Subcutaneous adipose tissue (tissue), 4 donors: ENCODE measurements around the gene ATP8B3. TPM values are rescaled to one million over a fixed set of nuclear protein-coding genes. Genes with fewer than 3 reads are reported as not detected.

Source experiments
- total RNA-seq, 4 donors: library from RNA; depleted of rRNA; stranded (reverse); fragments of >200 nt; gene quantifications; one replicate each; pipeline ENCODE4 v1.1.0, GENCODE V29; 2016
- TF ChIP-seq, protein P1 (sequence below): fragments of 450-650 bp; IDR thresholded peaks from one replicate; pipeline ENCODE4 v1.5.1; 2016; ENCODE audit warnings: low read depth, mild to moderate bottlenecking, control low read depth, antibody characterized with exemption, moderate library complexity

Gene ATP8B3
- total RNA-seq, 4 donors from 2014 or later, result 1.5 to 3.3 (median 1.8) TPM

- TF ChIP-seq, protein P1, sequence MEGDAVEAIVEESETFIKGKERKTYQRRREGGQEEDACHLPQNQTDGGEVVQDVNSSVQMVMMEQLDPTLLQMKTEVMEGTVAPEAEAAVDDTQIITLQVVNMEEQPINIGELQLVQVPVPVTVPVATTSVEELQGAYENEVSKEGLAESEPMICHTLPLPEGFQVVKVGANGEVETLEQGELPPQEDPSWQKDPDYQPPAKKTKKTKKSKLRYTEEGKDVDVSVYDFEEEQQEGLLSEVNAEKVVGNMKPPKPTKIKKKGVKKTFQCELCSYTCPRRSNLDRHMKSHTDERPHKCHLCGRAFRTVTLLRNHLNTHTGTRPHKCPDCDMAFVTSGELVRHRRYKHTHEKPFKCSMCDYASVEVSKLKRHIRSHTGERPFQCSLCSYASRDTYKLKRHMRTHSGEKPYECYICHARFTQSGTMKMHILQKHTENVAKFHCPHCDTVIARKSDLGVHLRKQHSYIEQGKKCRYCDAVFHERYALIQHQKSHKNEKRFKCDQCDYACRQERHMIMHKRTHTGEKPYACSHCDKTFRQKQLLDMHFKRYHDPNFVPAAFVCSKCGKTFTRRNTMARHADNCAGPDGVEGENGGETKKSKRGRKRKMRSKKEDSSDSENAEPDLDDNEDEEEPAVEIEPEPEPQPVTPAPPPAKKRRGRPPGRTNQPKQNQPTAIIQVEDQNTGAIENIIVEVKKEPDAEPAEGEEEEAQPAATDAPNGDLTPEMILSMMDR, result no peak
Observed at GRCh38 chr19:1745589-1746031, 66.5 kb downstream of the ATP8B3 start.

DNA sequence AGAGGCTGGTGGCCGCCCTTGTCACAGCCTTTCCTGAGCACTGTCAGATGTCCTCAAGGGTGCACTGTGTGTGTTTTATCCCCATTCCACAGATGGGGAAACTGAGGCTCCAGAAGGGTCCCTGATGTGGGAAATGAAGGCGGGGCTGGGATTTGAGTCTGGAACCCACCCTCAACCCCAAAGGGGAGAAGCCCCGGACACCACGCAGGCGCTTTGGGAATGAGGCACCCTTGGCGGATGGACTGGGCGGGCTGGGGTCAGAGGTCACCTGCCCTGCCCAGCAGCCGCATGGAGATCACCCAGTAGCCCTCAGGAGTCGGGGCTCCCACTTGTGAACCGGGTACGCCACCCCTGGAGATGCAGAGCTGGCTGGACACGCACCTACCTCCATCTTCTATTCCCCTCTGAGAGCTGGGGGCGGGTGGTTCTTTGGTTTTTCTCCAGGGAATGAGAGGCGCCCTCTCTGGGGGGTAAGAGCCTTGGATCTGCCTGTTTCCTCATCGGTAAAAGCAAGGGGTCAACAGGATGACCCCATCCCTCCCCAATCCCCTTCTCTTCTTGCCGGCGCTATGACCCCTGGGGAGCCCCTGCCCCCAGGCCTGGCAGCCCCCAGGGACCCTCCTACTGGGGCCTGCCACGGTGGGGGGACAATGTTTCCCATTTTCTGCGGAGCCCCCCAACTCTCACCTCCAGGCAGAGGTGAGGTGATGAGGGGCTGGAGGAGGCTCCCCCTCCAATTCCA, 67.1 kb downstream of the ATP8B3 start:
- TF ChIP-seq, protein P1, result no peak

DNA sequence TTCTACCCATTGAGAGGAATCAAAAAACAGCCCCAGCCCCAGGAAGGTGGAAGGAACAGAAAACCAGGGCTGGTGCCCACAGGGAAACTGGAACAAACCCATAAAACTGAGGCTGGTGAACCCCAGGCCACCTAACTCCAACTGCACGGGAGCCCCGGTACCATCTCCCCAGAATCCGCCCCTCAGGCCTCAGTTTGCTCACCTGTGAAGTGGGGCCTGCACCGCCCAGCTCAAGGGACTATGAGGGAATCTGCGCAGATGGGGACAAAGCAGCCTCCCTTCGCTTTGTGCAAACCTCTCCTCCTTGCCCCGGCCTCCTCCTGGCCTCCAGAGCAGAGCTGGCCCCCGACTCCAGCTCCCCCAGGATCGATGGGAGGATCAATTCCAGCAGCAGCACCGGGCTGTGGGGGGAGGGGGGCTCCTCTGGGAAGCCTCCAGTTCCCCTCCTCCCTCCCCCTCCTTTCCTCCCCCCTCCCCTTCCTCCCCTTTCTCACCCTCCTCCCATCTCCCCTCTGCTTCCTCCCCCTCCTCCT, 67.9 kb downstream of the ATP8B3 start:
- TF ChIP-seq, protein P1, result no peak

GRCh38 chr19:1742989-1743696, 68.9 kb downstream of the ATP8B3 start:
- TF ChIP-seq, protein P1, result no peak

- TF ChIP-seq, protein P1, result no peak
Observed at GRCh38 chr19:1739960-1740629, 72.0 kb downstream of the ATP8B3 start.

- TF ChIP-seq, protein P1, result no peak
Observed at GRCh38 chr19:1736927-1737326, 75.1 kb downstream of the ATP8B3 start.

DNA sequence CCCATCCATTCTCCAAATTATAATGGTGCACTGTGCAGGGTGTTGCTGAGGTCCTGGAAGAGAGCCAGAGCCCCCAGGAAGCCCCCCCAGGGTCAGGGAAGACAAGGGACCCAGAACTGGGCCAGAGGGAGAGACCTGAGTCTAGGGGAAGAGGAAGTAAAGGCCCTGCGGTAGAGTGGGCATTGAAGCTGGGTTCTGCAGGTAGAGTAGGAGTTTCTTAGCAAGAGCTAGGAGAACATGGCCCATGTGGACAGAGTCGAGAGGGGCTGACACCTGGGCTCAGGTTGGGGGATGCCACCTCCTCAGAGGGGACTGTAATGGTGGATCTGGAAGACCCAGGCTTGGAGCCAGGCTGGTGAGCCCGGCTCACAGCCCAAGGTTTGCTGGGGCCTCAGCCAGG, 75.8 kb downstream of the ATP8B3 start:
- TF ChIP-seq, protein P1, result no peak
